ENCODE measurements around the gene CPN2. TPM values are rescaled to one million over a fixed set of nuclear protein-coding genes. Genes with fewer than 3 reads are reported as not detected.

Gene CPN2
- total RNA-seq, 2 donors from 2014 or later: not detected

DNA sequence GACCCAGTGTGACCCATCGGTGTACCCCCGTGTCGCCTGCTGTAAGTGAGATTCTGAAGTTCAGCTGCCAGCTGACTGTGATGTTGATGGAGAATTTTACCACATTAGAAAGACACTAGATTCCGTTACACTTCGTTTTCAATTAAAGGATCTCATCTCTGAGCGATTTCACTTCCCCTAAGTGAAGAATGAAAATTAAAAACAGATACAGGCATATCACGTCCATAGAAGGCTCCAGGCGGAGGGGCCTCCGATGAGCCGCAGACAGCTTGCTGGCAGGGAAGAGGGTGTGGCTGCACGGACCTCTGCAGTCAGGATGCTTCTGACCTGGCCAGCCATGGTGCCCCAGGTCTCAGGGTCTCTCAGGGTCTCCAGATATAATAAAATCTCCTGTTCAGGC lies 6.6 kb upstream of the CPN2 start:
- no peak for DNase-seq (ENCODE audit: low spot score)
- H3K9me3 ChIP-seq: no peaks in the 10 kb centered on the region
- TF ChIP-seq, protein P1, sequence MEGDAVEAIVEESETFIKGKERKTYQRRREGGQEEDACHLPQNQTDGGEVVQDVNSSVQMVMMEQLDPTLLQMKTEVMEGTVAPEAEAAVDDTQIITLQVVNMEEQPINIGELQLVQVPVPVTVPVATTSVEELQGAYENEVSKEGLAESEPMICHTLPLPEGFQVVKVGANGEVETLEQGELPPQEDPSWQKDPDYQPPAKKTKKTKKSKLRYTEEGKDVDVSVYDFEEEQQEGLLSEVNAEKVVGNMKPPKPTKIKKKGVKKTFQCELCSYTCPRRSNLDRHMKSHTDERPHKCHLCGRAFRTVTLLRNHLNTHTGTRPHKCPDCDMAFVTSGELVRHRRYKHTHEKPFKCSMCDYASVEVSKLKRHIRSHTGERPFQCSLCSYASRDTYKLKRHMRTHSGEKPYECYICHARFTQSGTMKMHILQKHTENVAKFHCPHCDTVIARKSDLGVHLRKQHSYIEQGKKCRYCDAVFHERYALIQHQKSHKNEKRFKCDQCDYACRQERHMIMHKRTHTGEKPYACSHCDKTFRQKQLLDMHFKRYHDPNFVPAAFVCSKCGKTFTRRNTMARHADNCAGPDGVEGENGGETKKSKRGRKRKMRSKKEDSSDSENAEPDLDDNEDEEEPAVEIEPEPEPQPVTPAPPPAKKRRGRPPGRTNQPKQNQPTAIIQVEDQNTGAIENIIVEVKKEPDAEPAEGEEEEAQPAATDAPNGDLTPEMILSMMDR (IDR thresholded peaks at IDR 0.05): no peak
- H3K27me3 ChIP-seq: no peaks in the 10 kb centered on the region
- no peak overlapping the region for H3K27ac ChIP-seq
- H3K4me1 ChIP-seq: no peaks in the 10 kb centered on the region
- H3K36me3 ChIP-seq: no peaks in the 10 kb centered on the region
- H3K4me3 ChIP-seq: no peak overlapping the region

DNA sequence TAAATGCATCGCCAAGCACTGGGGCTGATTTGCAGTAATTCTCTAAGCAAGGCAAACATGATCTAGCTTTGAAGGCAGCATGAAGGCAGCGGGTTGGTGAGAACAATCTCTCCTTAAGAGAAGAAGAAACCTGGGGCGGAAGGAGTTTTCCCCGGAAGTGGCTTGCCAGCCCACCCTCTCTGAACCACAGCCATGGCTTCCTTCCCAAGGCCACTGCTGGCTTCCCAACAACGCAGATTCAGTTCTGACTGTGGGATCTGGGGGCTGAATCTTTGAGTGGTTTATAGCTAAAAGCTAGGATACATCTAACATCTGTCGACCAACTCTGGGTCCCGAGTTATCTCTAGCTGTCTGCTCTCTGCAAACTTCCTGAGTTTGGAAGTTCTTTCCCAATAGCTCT lies 4.3 kb upstream of the CPN2 start:
- Histone ChIP-seq H3K9me3 (no peaks in the 10 kb centered on the region), H3K36me3 (no peaks in the 10 kb centered on the region), H3K4me3 (no peak overlapping the region), H3K27ac (no peak overlapping the region), H3K4me1 (no peaks in the 10 kb centered on the region), H3K27me3 (no peaks in the 10 kb centered on the region)
- DNase-seq (ENCODE audit: low spot score): no peak
- TF ChIP-seq, protein P1 (IDR thresholded peaks at IDR 0.05): no peak

DNA sequence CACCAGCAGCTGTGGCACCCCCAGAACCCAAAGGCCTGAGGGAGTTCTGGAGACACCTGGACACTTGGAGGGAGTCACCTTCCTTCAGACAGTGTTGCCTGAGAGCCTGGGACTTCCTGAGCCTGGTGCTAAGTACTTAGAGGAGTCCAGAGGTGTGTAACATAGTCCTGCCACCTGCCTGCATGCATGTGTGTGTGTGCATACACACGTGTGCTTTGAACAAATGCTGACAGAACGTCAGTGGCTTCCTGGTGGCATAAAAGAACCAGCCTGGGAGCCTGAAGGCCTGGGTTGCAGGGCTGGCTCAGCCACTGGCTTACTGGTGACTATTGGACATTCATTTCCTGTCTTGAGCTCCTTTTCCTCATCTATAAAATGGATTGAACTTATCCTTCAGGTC lies 3.2 kb upstream of the CPN2 start:
- H3K4me3 ChIP-seq: no peak overlapping the region
- H3K9me3 ChIP-seq: no peaks in the 10 kb centered on the region
- TF ChIP-seq, protein P1 (IDR thresholded peaks at IDR 0.05): no peak
- no peaks in the 10 kb centered on the region for H3K4me1 ChIP-seq
- no peak overlapping the region for H3K27ac ChIP-seq
- no peaks in the 10 kb centered on the region for H3K27me3 ChIP-seq
- DNase-seq (ENCODE audit: low spot score): no peak
- no peaks in the 10 kb centered on the region for H3K36me3 ChIP-seq

DNA sequence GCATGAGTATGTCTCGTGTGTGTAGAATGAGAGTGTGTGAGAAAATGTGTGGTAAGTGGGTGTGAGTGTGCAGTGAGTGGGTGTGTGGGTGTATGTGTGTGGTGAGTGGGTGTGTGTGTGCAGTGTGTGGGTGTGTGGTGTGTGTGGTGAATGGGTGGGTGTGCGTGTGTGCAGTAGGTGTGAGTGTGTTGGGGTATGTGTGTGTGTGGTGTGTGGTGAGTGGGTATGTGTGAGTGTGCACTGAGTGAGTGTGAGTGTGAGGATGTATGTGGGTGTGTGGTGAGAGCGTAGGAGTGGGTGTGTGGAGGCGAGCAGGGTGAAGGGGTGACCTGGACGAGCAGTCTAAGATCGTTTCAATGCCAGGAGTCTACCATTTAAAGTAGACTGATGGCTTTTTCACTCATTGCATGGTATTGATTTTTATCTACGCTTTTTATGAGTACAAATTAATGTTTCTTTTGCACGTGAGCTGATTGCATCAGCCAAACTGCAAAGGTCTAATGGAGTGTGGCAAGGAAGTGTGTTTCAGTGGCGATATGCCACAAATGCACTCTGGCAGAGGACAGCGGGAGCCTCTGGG lies 1.6 kb upstream of the CPN2 start:
- H3K9me3 ChIP-seq: no peaks in the 10 kb centered on the region
- no peak overlapping the region for H3K4me3 ChIP-seq
- DNase-seq (ENCODE audit: low spot score): no peak
- no peaks in the 10 kb centered on the region for H3K27me3 ChIP-seq
- no peak overlapping the region for H3K27ac ChIP-seq
- H3K4me1 ChIP-seq: no peaks in the 10 kb centered on the region
- H3K36me3 ChIP-seq: no peaks in the 10 kb centered on the region
- TF ChIP-seq, protein P1 (IDR thresholded peaks at IDR 0.05): no peak

DNA sequence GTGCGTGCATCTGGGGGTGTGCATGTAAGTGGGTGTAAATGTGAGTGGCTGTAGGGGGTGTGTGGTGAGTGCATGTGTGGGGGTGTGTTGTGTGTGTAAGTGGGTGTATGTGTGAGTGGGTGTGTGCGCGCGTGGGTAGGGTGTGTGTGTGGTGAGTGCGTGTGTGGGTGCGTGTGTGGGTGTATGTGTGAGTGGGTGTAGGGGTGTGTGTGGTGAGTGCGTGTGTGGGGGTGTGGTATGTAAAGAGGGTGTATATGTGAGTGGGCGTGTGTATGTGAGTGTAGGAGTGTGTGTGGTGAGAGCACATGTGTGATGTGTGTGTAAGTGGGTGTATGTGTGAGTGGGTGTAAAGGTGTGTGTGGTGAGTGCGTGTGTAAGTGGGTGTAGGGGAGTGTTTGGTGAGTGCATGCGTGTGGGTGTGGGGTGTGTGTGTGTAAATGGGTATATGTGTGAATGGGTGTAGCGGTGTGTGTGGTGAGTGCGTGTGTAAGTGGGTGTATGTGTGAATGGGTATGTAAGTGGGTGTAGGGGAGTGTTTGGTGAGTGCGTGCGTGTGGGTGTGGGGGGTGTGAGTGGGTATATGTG lies 916 bp upstream of the CPN2 start:
- no peaks in the 10 kb centered on the region for H3K4me1 ChIP-seq
- no peaks in the 10 kb centered on the region for H3K27me3 ChIP-seq
- TF ChIP-seq, protein P1 (IDR thresholded peaks at IDR 0.05): no peak
- H3K9me3 ChIP-seq: no peaks in the 10 kb centered on the region
- no peak overlapping the region for H3K4me3 ChIP-seq
- no peaks in the 10 kb centered on the region for H3K36me3 ChIP-seq
- no peak overlapping the region for H3K27ac ChIP-seq
- no peak for DNase-seq (ENCODE audit: low spot score)

DNA sequence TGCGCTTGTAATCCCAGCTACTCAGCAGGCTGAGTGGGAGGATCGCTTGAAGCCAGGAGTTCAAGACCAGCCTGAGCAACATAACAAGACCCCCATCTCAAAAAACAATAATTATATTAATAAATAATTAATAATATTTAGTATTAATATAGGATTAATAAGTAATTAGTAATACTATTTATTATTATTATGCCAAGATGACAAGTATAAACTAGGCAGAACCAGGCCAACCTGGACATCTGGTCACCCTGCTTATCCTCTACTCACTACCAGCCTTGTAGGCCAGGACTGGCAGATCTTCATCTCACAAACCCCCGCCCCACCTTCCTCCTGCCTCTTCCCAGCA lies 429 bp downstream of the CPN2 start:
- DNase-seq (ENCODE audit: low spot score): no peak
- Histone ChIP-seq H3K27me3 (no peaks in the 10 kb centered on the region), H3K4me3 (no peak overlapping the region), H3K9me3 (no peaks in the 10 kb centered on the region), H3K27ac (no peak overlapping the region), H3K36me3 (no peaks in the 10 kb centered on the region), H3K4me1 (no peaks in the 10 kb centered on the region)
- TF ChIP-seq, protein P1 (IDR thresholded peaks at IDR 0.05): no peak

All from right atrium auricular region (tissue), 2 donors.